Endometrial microvascular endothelial cells (primary cell): ENCODE data around the gene ZNF865. TPM values are rescaled to one million over a fixed set of nuclear protein-coding genes. Genes with fewer than 3 reads are reported as not detected.

Experiments used
- in situ Hi-C: cut with HindIII; loops from 2 replicates; pipeline ENCODE4 v1.10.0; 2017; ENCODE audit warnings: low sequenced_read_pairs, low pct_unique_long_range_greater_than_20kb; ENCODE audit errors: inconsistent ontology term
- total RNA-seq: library from RNA; depleted of rRNA; stranded (reverse); fragments of >200 nt; gene quantifications from one replicate; pipeline ENCODE4 v1.2.3, GENCODE V29; 2015; ENCODE audit errors: inconsistent ontology term

ZNF865 gene
- total RNA-seq, 1 donor from 2014 or later = 3.3 TPM

GRCh38 chr19:55620410-55621204, 15.2 kb downstream of the ZNF865 start:
- in situ Hi-C loops = loop anchor here (10.0 kb wide), 1 partner anchor 106 kb away; no protein-coding TSS in a partner anchor

DNA sequence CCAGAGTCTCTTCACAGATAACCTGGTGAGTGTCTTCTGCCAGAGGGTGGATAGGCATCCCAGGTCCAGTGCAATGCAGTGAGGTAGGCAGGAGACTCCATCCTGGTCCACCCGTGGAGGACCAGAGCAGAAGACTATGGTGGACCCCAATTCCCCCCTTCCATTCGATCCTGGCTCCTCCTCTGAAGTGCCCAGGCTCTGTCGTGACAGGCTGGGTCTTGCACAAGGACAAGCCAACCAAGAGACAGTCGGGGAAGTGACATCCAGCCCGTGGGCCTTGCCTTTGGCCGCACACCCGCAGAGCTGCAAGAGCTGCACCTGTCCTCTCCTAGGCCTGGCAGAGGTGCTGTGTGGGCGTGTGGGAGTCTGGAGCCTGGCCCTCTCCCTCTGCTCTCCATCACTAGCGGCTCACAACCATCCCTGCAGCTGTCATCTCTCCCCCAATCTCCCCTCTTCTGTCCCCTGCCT, 15.8 kb downstream of the ZNF865 start:
- in situ Hi-C loops = loop anchor here (10.0 kb wide), 1 partner anchor 106 kb away; no protein-coding TSS in a partner anchor

GRCh38 chr19:55621673-55622231, 16.3 kb downstream of the ZNF865 start:
- in situ Hi-C loops = loop anchor here (10.0 kb wide), 1 partner anchor 107 kb away; no protein-coding TSS in a partner anchor

DNA sequence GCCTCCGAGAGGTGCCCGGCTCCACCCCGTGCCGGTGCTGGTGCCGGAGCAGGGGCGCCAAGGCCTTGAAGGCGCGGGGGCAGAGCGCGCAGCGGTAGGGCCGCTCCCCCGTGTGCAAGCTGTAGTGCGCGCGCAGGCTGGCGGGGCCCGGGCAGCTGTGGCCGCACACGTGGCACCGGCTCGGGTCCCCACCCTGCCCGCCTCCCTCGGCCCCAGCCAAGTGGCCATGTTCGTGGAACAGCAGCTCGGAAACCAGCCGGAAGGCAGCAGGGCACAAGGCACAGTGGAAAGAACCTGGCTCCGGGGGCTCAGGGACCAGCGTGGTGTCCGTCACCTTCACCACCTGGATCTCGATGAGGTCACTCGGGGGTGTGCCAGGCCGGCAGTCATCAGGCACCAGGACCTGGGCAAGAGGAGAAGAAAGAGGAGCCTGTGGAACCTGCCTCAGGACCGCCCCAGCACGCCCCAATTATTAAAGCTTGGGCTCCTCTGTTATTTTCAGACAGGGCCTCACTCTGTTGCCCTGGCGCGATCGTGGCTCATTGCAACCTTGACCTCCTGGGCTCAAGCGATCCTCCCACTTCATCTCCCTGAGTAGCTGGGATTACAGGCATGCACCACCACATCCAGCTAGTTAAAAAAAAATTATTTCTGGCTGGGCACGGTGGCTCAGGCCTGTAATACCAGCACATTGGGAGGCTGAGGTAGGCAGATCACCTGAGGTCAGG, 17.0 kb downstream of the ZNF865 start:
- in situ Hi-C loops = loop anchor here (10.0 kb wide), 1 partner anchor 108 kb away; no protein-coding TSS in a partner anchor

DNA sequence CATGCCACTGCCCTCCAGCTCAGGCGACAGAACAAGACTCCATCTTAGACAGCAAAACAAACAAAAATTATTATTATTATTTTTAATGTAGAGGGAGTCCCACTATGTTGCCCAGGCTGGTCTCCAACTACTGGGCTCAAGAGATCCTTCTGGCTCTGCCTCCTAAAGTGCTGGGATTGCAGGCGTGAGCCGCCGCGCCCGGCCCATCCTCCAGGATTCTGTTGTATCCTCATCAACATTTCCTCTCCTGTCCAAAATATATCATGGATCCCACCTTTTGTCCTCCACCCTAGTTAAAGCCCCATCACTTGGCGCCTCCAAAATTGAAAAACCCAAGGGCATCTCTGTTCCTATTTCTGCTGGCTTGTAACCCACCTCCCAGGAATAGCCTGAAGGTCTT, 17.7 kb downstream of the ZNF865 start:
- in situ Hi-C loops = loop anchor here (10.0 kb wide), 1 partner anchor 108 kb away; no protein-coding TSS in a partner anchor

GRCh38 chr19:55623561-55623960, 18.1 kb downstream of the ZNF865 start:
- in situ Hi-C loops = loop anchor here (10.0 kb wide), 1 partner anchor 109 kb away; no protein-coding TSS in a partner anchor

DNA sequence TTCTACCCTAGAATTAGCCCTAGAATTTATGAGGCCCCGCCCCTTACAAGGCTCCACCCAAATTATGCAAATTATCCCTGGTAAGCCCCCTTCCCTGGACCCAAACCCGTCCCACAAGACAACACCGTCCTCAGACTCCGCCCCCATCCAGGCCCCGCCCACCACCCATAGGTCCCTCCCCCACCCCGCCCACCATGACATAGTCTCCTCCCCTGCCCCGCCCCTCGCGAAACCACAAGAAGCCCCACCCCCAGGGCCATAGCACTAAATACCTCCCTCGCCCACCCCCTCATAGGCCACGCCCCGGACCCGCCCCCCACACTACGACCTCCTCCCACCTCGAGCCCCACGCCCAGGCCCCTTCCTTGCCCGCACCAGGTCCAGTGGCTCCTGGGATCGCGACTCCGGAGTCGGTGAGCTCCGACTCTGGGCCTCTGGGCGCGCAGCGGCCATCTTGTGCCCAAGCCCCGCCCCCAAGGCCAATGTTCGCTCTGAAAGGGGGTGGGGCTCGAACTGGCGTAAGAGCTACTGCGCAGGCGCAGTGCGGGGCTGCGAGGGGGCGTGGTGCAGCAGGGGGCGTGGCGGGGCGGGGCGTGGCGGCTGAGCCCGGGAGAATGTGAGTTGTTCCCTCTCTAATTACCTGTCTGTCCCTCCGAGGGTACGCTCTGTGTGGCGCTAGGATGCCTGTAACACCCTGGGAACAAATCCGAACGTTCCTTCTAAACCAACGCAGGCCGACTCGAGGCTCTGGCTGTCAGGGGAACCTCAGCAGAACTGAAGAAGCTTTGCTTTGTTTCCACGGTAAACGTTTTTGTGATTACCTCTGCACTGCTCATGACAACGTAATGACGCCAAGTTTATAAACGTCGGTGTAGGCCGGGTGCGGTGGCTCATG, 18.9 kb downstream of the ZNF865 start, which contains the start of gene ZNF784:
TSS of gene ZNF784 (minus strand) at position 458 of the 895 bp plus-strand sequence. CDS start at position 453, 5 bp downstream.
- in situ Hi-C loops = loop anchor here (10.0 kb wide), 1 partner anchor 110 kb away; no protein-coding TSS in a partner anchor

GRCh38 chr19:55625004-55625326, 19.5 kb downstream of the ZNF865 start:
- in situ Hi-C loops = loop anchor here (10.0 kb wide), 1 partner anchor 110 kb away; no protein-coding TSS in a partner anchor

DNA sequence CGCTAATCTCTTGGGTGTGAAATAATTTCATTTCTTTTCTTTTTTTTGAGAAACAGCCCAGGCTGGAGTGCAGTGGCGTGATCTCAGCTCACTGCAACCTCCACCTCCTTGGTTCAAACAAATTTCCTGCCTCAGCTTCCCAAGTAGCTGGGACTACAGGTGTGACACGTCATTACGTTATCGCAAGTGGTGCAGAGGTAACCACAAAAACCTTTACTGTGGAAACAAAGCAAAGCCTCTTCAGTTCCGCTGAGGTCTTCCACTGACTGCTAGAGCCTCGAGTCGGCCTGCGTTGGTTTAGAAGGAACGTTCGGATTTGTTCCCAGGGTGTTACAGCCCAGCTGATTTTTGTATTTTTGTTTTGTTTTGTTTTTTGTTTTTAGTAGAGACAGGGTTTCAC, 20.9 kb downstream of the ZNF865 start:
- in situ Hi-C loops = loop anchor here (10.0 kb wide), 1 partner anchor 112 kb away; no protein-coding TSS in a partner anchor

GRCh38 chr19:55632463-55632834, 27.0 kb downstream of the ZNF865 start:
- in situ Hi-C loops = no loop called here

- in situ Hi-C loops = no loop called here
Measured at GRCh38 chr19:55633861-55634260, 28.4 kb downstream of the ZNF865 start.

- in situ Hi-C loops = no loop called here
Measured at GRCh38 chr19:55635334-55635717, 29.9 kb downstream of the ZNF865 start.

GRCh38 chr19:55635856-55636440, 30.5 kb downstream of the ZNF865 start:
- in situ Hi-C loops = no loop called here

- in situ Hi-C loops = no loop called here
Measured at GRCh38 chr19:55636723-55637122, 31.3 kb downstream of the ZNF865 start.

GRCh38 chr19:55637534-55637933, 32.1 kb downstream of the ZNF865 start:
- in situ Hi-C loops = no loop called here

GRCh38 chr19:55638864-55639359, 33.5 kb downstream of the ZNF865 start:
- in situ Hi-C loops = no loop called here

GRCh38 chr19:55640043-55640576, 34.7 kb downstream of the ZNF865 start:
- in situ Hi-C loops = no loop called here
